Measurements from ENCODE around the gene PRKCA. TPM values are rescaled to one million over a fixed set of nuclear protein-coding genes. Genes with fewer than 3 reads are reported as not detected.

Gene PRKCA
- total and polyA plus RNA-seq, 9 of the 15 experiments (the other 6 are each of a cell fraction or from before 2014, with no cell fraction given) = 3.2 to 33.0 (median 17.8) TPM

GRCh38 chr17:66689221-66689620 is 386.8 kb downstream of the PRKCA start:
- TF ChIP-seq ARID2 (IDR thresholded peaks at IDR 0.05) = no peak
- peak; percentile 45; the same call in 1 of the 2 replicates for TF ChIP-seq SPI1 (IDR thresholded peaks at IDR 0.05; ENCODE audit: borderline replicate concordance, low read depth, low read length)
- H3K9me1 ChIP-seq (ENCODE audit: control insufficient read depth, insufficient read depth, low read length) = no peaks in the 10 kb centered on the region
- 71% methylated on average over 2 of the region's 2 CpGs for WGBS (ENCODE audit: insufficient coverage, low coverage, missing lambda C conversion rate)
- no peak for DNase-seq (ENCODE audit: extremely low read depth in 1 of 4, low spot score in 3 of 4)
- FAIRE-seq = no peak
- ChIA-PET CTCF (ENCODE audit: low intra/inter-chr PET ratio) (no interaction called here), POLR2A (no interaction called here)
- in situ Hi-C loops (cut with MboI) (no loop called here), intact Hi-C loops (cut with micrococcal nuclease) (no loop called here)
- H3K27me3 ChIP-seq (ENCODE audit: control insufficient read depth in 2 of 2, insufficient read depth in 2 of 2, low read length in 2 of 2) = no peaks in the 10 kb centered on the region
- H3K9ac ChIP-seq (ENCODE audit: insufficient read depth in 1 of 2, low read depth in 2 of 2, low read length in 2 of 2) = no peak overlapping the region
- no peak overlapping the region for H3K4me2 ChIP-seq (ENCODE audit: insufficient read depth, low read length)
- H3K27ac ChIP-seq (ENCODE audit: extremely low read depth, low read depth, low read length) = no peak overlapping the region
- H3K9me3 ChIP-seq (replicated peaks; ENCODE audit: control insufficient read depth, insufficient read depth, low read depth, low read length) = no peaks in the 10 kb centered on the region
- H2AFZ ChIP-seq (ENCODE audit: low read depth, low read length) = no peak overlapping the region
- peaks cover 42% of the 10 kb centered on the region; the same call in 2 of the 3 replicates for H3K36me3 ChIP-seq (ENCODE audit: control insufficient read depth, insufficient read depth, low read length)
- no peaks in the 10 kb centered on the region for H4K20me1 ChIP-seq (replicated peaks; ENCODE audit: control insufficient read depth, insufficient read depth, low read length)
- H3K4me3 ChIP-seq = no peak overlapping the region
- ATAC-seq = no peak
- H3K4me1 ChIP-seq (replicated peaks in 1 of 2; ENCODE audit: control insufficient read depth in 2 of 2, insufficient read depth in 2 of 2, low read length in 2 of 2) = no peaks in the 10 kb centered on the region
- no peaks in the 10 kb centered on the region for H3K79me2 ChIP-seq (ENCODE audit: control insufficient read depth, insufficient read depth, low read length)
- no TSS peak for BruUV-seq (replicated peaks)

GRCh38 chr17:66690166-66690565 is 387.8 kb downstream of the PRKCA start:
- Histone ChIP-seq H3K36me3 (ENCODE audit: control insufficient read depth, insufficient read depth, low read length) (peaks cover 43% of the 10 kb centered on the region; the same call in 2 of the 3 replicates), H3K79me2 (ENCODE audit: control insufficient read depth, insufficient read depth, low read length) (no peaks in the 10 kb centered on the region), H2AFZ (ENCODE audit: low read depth, low read length) (no peak overlapping the region), H3K9me3 (replicated peaks; ENCODE audit: control insufficient read depth, insufficient read depth, low read depth, low read length) (no peaks in the 10 kb centered on the region), H3K4me2 (ENCODE audit: insufficient read depth, low read length) (no peak overlapping the region), H3K9me1 (ENCODE audit: control insufficient read depth, insufficient read depth, low read length) (no peaks in the 10 kb centered on the region), H3K27ac (ENCODE audit: extremely low read depth, low read depth, low read length) (no peak overlapping the region), H4K20me1 (replicated peaks; ENCODE audit: control insufficient read depth, insufficient read depth, low read length) (no peaks in the 10 kb centered on the region), H3K9ac (ENCODE audit: insufficient read depth in 1 of 2, low read depth in 2 of 2, low read length in 2 of 2) (no peak overlapping the region), H3K4me1 (replicated peaks in 1 of 2; ENCODE audit: control insufficient read depth in 2 of 2, insufficient read depth in 2 of 2, low read length in 2 of 2) (no peaks in the 10 kb centered on the region), H3K4me3 (no peak overlapping the region), H3K27me3 (ENCODE audit: control insufficient read depth in 2 of 2, insufficient read depth in 2 of 2, low read length in 2 of 2) (no peaks in the 10 kb centered on the region)
- ATAC-seq (no peak), DNase-seq (ENCODE audit: extremely low read depth in 1 of 4, low spot score in 3 of 4) (no peak), FAIRE-seq (no peak)
- POLR2A ChIA-PET = no interaction called here
- in situ Hi-C loops (cut with MboI) = no loop called here
- TF ChIP-seq FIP1L1 (IDR thresholded peaks at IDR 0.05; ENCODE audit: low read depth, low read length, poor library complexity, severe bottlenecking) = no peak
- TF ChIP-seq RBM25 (IDR thresholded peaks at IDR 0.05; ENCODE audit: low read depth, low read length, severe bottlenecking) = no peak
- no peak for TF ChIP-seq PHTF2 (CRISPR knock-in tag; IDR thresholded peaks at IDR 0.05)
- TF ChIP-seq ZBTB34 (CRISPR knock-in tag; IDR thresholded peaks at IDR 0.05) = no peak
- TF ChIP-seq ZZZ3 (IDR thresholded peaks at IDR 0.05) = no peak
- TF ChIP-seq SMARCA5 (IDR thresholded peaks at IDR 0.05) = no peak
- TF ChIP-seq TSHZ1 (CRISPR knock-in tag; IDR thresholded peaks at IDR 0.05) = no peak
- TF ChIP-seq RBM15 (IDR thresholded peaks at IDR 0.05; ENCODE audit: insufficient read depth, low read length) = no peak
- no peak for TF ChIP-seq ZC3H8 (IDR thresholded peaks at IDR 0.05)
- no peak for TF ChIP-seq MCM3 (IDR thresholded peaks at IDR 0.05)
- intact Hi-C loops (cut with micrococcal nuclease) = no loop called here
- no TSS peak for BruUV-seq (replicated peaks)
- 88% methylated on average over 7 of the region's 7 CpGs for WGBS (ENCODE audit: insufficient coverage, low coverage, missing lambda C conversion rate)
- CTCF ChIA-PET (ENCODE audit: low intra/inter-chr PET ratio) = no interaction called here

All from K562 (cell line).